GM10248 (cell line): ENCODE measurements around the gene COQ10B.
A peak's percentile ranks its signal among the peaks of the same experiment; 100 is the strongest.

Experiments
- CTCF ChIA-PET: fragments of 300-600 bp; sonication (Branson Sonifier 250); formaldehyde crosslinking; extraction: SDS; loops from one replicate; lab custom pipeline; 2021; ENCODE audit warnings: antibody characterized with exemption; lab: Yijun Ruan, JAX
- POLR2A ChIA-PET: fragments of 350-650 bp; sonication (Branson Sonifier 250); formaldehyde crosslinking; extraction: SDS; loops from one replicate; lab custom pipeline; 2020; ENCODE audit warnings: antibody characterized with exemption; lab: Yijun Ruan, JAX
- DNase-seq: peaks from one replicate; pipeline ENCODE4 v3.0.0; 2012; ENCODE audit errors: extremely low spot score
- CTCF ChIP-seq: IDR thresholded peaks from 2 replicates; pipeline ENCODE4 v1.5.1; 2012; ENCODE audit warnings: mild to moderate bottlenecking, low read depth; ENCODE audit errors: extremely low read depth, missing control alignments, control extremely low read depth

Gene COQ10B

GRCh38 chr2:197433780-197434438 is 19.4 kb upstream of the COQ10B start:
- CTCF ChIA-PET, result interaction anchor here (1.4 kb wide), 1 partner anchor 19 kb away, joined by 3 read pairs; the partner anchor contains the start of gene COQ10B
- POLR2A ChIA-PET, result no interaction called here
- no peak for TF ChIP-seq CTCF

GRCh38 chr2:197434541-197435513 is 18.5 kb upstream of the COQ10B start, which contains the start of gene SF3B1:
Gene SF3B1 (minus strand): TSS chr2:197435028. CDS start chr2:197434999, 29 bp downstream.
- no peak for TF ChIP-seq CTCF
- POLR2A ChIA-PET, result interaction anchor here (0.6 to 3.7 kb wide), 3 partner anchors 16 to 29 kb away, joined by 3 to 13 read pairs (median 4); partner anchors contain the start of gene COQ10B
- DNase-seq, result peak; percentile 96
- CTCF ChIA-PET, result interaction anchor here (6.9 kb wide), 1 partner anchor 16 kb away, joined by 45 read pairs; the partner anchor contains the start of gene COQ10B

More at GRCh38 chr2:197433780-197434438, 19.4 kb upstream of the COQ10B start:
- no peak for DNase-seq

- DNase-seq, result no peak
- CTCF ChIA-PET, result interaction anchor here (6.9 kb wide), 1 partner anchor 15 kb away, joined by 45 read pairs; the partner anchor contains the start of gene COQ10B
Measured at GRCh38 chr2:197435598-197436420, 17.5 kb upstream of the COQ10B start.

GRCh38 chr2:197437380-197437779 is 16.0 kb upstream of the COQ10B start:
- TF ChIP-seq CTCF, result no peak
- CTCF ChIA-PET, result interaction anchor here (6.9 kb wide), 1 partner anchor 14 kb away, joined by 45 read pairs; the partner anchor contains the start of gene COQ10B
- POLR2A ChIA-PET, result interaction anchor here (3.7 kb wide), 1 partner anchor 16 kb away, joined by 13 read pairs; the partner anchor contains the start of gene COQ10B
- DNase-seq, result no peak

More at GRCh38 chr2:197435598-197436420, 17.5 kb upstream of the COQ10B start:
- no peak for TF ChIP-seq CTCF
- POLR2A ChIA-PET, result interaction anchor here (3.7 kb wide), 1 partner anchor 17 kb away, joined by 13 read pairs; the partner anchor contains the start of gene COQ10B

GRCh38 chr2:197442857-197443256 is 10.5 kb upstream of the COQ10B start:
- ChIA-PET CTCF (interaction anchor here (0.5 to 0.8 kb wide), 2 partner anchors 8 to 24 kb away, joined by 3 read pairs; no protein-coding TSS in a partner anchor), POLR2A (no interaction called here)
- DNase-seq, result no peak
- TF ChIP-seq CTCF, result no peak
